ENCODE measurements around the gene SV2B. TPM values are rescaled to one million over a fixed set of nuclear protein-coding genes. Genes with fewer than 3 reads are reported as not detected.

Gene SV2B
- total and polyA plus RNA-seq, 2 donors from 2014 or later: 0.17 to 3.9 TPM

DNA sequence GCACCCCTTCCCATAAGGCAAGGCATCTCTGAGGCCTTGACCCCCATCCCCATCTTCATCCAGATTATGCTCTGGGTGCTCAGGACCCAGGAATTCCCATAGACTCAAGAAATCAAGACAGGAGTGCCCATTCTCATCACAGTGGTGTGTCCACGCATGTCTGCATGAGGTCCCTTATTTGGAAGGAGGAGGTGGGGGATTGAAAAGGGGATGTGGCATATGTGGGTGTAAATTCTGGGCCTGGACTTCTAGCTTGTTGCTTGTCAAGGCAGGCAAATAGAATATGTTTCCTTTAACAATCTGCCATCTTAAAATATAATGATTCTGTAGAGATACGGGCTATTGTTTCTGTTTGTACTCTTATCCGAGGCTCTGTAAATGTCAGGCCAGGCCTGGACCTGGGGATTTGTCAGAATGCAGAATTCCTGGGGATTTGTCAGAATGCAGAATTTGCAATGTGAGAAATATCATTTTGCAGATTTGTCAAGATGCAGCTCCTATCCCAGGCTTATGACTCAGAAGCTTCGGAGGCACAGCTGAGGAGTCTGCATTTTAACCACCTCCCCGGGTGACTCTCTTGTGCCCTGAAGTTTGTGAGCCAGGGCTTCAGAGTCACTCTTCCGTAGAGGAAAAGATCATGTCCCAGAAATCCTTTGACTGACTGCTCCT, 157.8 kb downstream of the SV2B start:
- Histone ChIP-seq H3K4me1 (ENCODE audit: control insufficient read depth in 2 of 3, insufficient read depth in 2 of 3, low read depth in 1 of 3, low read length in 3 of 3) (no peaks in the 10 kb centered on the region), H3K9me3 (ENCODE audit: control insufficient read depth in 2 of 3, insufficient read depth in 1 of 3, low read length in 3 of 3) (no peaks in the 10 kb centered on the region), H3K27ac (ENCODE audit: low read depth in 2 of 2, low read length in 2 of 2) (no peak overlapping the region), H3K9ac (ENCODE audit: low read length in 3 of 3) (no peak overlapping the region), H3K4me3 (ENCODE audit: low read length in 3 of 3) (no peak overlapping the region), H3K27me3 (ENCODE audit: control insufficient read depth, insufficient read depth, low read length) (no peaks in the 10 kb centered on the region), H3K36me3 (ENCODE audit: control insufficient read depth in 2 of 3, insufficient read depth in 3 of 3, low read length in 3 of 3) (no peaks in the 10 kb centered on the region)
- DNase-seq (no peak), FAIRE-seq (no peak)
- intact Hi-C loops (cut with DNase I): no loop called here
- TF ChIP-seq, protein P1, sequence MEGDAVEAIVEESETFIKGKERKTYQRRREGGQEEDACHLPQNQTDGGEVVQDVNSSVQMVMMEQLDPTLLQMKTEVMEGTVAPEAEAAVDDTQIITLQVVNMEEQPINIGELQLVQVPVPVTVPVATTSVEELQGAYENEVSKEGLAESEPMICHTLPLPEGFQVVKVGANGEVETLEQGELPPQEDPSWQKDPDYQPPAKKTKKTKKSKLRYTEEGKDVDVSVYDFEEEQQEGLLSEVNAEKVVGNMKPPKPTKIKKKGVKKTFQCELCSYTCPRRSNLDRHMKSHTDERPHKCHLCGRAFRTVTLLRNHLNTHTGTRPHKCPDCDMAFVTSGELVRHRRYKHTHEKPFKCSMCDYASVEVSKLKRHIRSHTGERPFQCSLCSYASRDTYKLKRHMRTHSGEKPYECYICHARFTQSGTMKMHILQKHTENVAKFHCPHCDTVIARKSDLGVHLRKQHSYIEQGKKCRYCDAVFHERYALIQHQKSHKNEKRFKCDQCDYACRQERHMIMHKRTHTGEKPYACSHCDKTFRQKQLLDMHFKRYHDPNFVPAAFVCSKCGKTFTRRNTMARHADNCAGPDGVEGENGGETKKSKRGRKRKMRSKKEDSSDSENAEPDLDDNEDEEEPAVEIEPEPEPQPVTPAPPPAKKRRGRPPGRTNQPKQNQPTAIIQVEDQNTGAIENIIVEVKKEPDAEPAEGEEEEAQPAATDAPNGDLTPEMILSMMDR (IDR thresholded peaks at IDR 0.05; ENCODE audit: borderline replicate concordance, extremely low read depth, insufficient read depth): no peak

DNA sequence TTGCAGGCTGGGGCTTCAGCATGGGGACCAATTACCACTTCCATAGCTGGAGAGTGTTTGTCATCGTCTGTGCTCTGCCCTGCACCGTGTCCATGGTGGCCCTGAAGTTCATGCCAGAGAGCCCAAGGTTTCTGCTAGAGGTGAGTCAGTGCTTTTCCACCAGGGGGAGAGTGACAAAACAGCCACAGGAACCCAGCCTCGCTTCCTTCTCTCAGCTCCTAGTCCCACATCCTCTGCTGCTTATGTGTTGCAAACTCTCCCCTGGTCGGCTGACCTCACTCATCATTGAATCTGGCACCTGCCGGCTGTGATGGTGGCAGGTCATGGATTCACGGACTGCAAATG, 158.3 kb downstream of the SV2B start:
- H3K4me3 ChIP-seq (ENCODE audit: low read length in 3 of 3): no peak overlapping the region
- no peaks in the 10 kb centered on the region for H3K36me3 ChIP-seq (ENCODE audit: control insufficient read depth in 2 of 3, insufficient read depth in 3 of 3, low read length in 3 of 3)
- no peak for DNase-seq
- intact Hi-C loops (cut with DNase I): no loop called here
- H3K9me3 ChIP-seq (ENCODE audit: control insufficient read depth in 2 of 3, insufficient read depth in 1 of 3, low read length in 3 of 3): no peaks in the 10 kb centered on the region
- H3K27ac ChIP-seq (ENCODE audit: low read depth in 2 of 2, low read length in 2 of 2): no peak overlapping the region
- no peak for FAIRE-seq
- no peak overlapping the region for H3K9ac ChIP-seq (ENCODE audit: low read length in 3 of 3)
- H3K27me3 ChIP-seq (ENCODE audit: control insufficient read depth, insufficient read depth, low read length): no peaks in the 10 kb centered on the region
- TF ChIP-seq, protein P1 (IDR thresholded peaks at IDR 0.05; ENCODE audit: borderline replicate concordance, extremely low read depth, insufficient read depth): no peak
- H3K4me1 ChIP-seq (ENCODE audit: control insufficient read depth in 2 of 3, insufficient read depth in 2 of 3, low read depth in 1 of 3, low read length in 3 of 3): no peaks in the 10 kb centered on the region

DNA sequence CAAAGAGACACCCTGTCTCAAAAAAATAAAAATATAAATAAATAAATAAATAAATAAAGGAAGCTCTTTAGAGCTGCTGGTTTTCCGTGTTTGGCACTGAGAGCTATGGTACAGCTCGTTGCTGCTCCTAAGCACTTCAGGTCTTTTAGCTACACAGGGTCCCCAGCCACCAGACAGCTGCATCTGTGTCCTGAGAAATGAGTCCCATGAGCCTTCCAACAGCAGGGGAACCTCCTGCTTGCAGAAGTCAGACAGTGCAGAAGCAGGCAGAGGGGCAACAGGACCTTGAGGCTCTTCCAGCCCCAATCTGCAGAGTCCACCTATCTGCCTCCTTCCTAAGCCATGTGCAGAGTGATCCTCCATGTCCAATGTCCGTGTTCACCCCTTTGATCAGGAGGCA, 159.0 kb downstream of the SV2B start:
- Histone ChIP-seq H3K4me1 (ENCODE audit: control insufficient read depth in 2 of 3, insufficient read depth in 2 of 3, low read depth in 1 of 3, low read length in 3 of 3) (no peaks in the 10 kb centered on the region), H3K9ac (ENCODE audit: low read length in 3 of 3) (no peak overlapping the region), H3K27ac (ENCODE audit: low read depth in 2 of 2, low read length in 2 of 2) (no peak overlapping the region), H3K27me3 (ENCODE audit: control insufficient read depth, insufficient read depth, low read length) (no peaks in the 10 kb centered on the region), H3K4me3 (ENCODE audit: low read length in 3 of 3) (no peak overlapping the region), H3K9me3 (ENCODE audit: control insufficient read depth in 2 of 3, insufficient read depth in 1 of 3, low read length in 3 of 3) (no peaks in the 10 kb centered on the region), H3K36me3 (ENCODE audit: control insufficient read depth in 2 of 3, insufficient read depth in 3 of 3, low read length in 3 of 3) (no peaks in the 10 kb centered on the region)
- intact Hi-C loops (cut with DNase I): no loop called here
- TF ChIP-seq, protein P1 (IDR thresholded peaks at IDR 0.05; ENCODE audit: borderline replicate concordance, extremely low read depth, insufficient read depth): no peak
- no peak for FAIRE-seq
- DNase-seq: no peak

DNA sequence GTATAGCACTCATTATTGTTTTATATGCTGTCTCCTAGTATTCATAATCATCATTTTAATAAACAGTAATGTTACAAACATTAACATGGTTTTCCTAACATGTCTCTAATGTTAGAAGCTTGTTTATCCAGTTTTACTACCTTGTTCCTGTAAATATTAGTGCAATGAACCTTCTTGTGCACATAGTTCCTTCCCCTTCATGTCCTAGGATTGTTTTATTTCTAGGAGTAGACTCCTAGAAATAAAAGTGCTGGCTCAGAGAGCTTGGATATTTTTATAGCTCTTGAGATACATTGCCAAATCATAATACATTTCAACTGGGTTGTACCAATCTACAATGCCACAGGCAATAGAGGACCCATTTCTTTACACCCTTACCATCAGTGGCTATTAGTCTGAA, 161.3 kb downstream of the SV2B start:
- Histone ChIP-seq H3K4me1 (ENCODE audit: control insufficient read depth in 2 of 3, insufficient read depth in 2 of 3, low read depth in 1 of 3, low read length in 3 of 3) (no peaks in the 10 kb centered on the region), H3K27me3 (ENCODE audit: control insufficient read depth, insufficient read depth, low read length) (no peaks in the 10 kb centered on the region), H3K9ac (ENCODE audit: low read length in 3 of 3) (no peak overlapping the region), H3K4me3 (ENCODE audit: low read length in 3 of 3) (no peak overlapping the region), H3K36me3 (ENCODE audit: control insufficient read depth in 2 of 3, insufficient read depth in 3 of 3, low read length in 3 of 3) (no peaks in the 10 kb centered on the region), H3K27ac (ENCODE audit: low read depth in 2 of 2, low read length in 2 of 2) (no peak overlapping the region), H3K9me3 (ENCODE audit: control insufficient read depth in 2 of 3, insufficient read depth in 1 of 3, low read length in 3 of 3) (no peaks in the 10 kb centered on the region)
- FAIRE-seq (no peak), DNase-seq (no peak)
- intact Hi-C loops (cut with DNase I): no loop called here
- TF ChIP-seq, protein P1 (IDR thresholded peaks at IDR 0.05; ENCODE audit: borderline replicate concordance, extremely low read depth, insufficient read depth): no peak
